Kidney tubule cell (primary cell): ENCODE results near the gene PSORS1C1.
A peak's percentile ranks its signal among the peaks of the same experiment; 100 is the strongest.

Experiments
- DNase-seq: peaks from one replicate; pipeline ENCODE4 v3.0.0-alpha.2; 2018; ENCODE audit warnings: low spot score

The PSORS1C1 gene

GRCh38 chr6:31096215-31096614, 18.4 kb upstream of the PSORS1C1 start:
- no peak for DNase-seq

GRCh38 chr6:31096656-31097055, 17.9 kb upstream of the PSORS1C1 start:
- DNase-seq, result no peak

GRCh38 chr6:31098449-31098938, 16.1 kb upstream of the PSORS1C1 start:
- no peak for DNase-seq

- no peak for DNase-seq
Observed at GRCh38 chr6:31103136-31103535, 11.5 kb upstream of the PSORS1C1 start.

- DNase-seq, result no peak
Observed at GRCh38 chr6:31107052-31107451, 7.5 kb upstream of the PSORS1C1 start.

GRCh38 chr6:31110825-31111582, 3.6 kb upstream of the PSORS1C1 start:
- no peak for DNase-seq

GRCh38 chr6:31111712-31112111, 2.9 kb upstream of the PSORS1C1 start:
- DNase-seq, result no peak

GRCh38 chr6:31112478-31112877, 2.1 kb upstream of the PSORS1C1 start, which contains the start of gene C6orf15:
Gene C6orf15 (minus strand): TSS chr6:31112575. CDS start chr6:31112555, 20 bp downstream.
- DNase-seq, result no peak

GRCh38 chr6:31113861-31114540, 599 bp upstream of the PSORS1C1 start:
- DNase-seq, result no peak

- DNase-seq, result peak; percentile 54
Observed at GRCh38 chr6:31114970-31115849, 610 bp downstream of the PSORS1C1 start.

GRCh38 chr6:31115941-31116560, 1.5 kb downstream of the PSORS1C1 start:
- DNase-seq, result no peak

GRCh38 chr6:31116661-31117385, 2.2 kb downstream of the PSORS1C1 start:
- DNase-seq, result no peak

- DNase-seq, result no peak
Observed at GRCh38 chr6:31118178-31118577, 3.6 kb downstream of the PSORS1C1 start.

GRCh38 chr6:31120151-31120915, 5.7 kb downstream of the PSORS1C1 start, which contains the start of gene CDSN:
Gene CDSN (minus strand): TSS chr6:31120446. CDS start chr6:31120419, 27 bp downstream.
- DNase-seq, result no peak

- peak; percentile 49 for DNase-seq
Observed at GRCh38 chr6:31121131-31121790, 6.7 kb downstream of the PSORS1C1 start.

- peak; percentile 95 for DNase-seq
Observed at GRCh38 chr6:31122791-31123706, 8.4 kb downstream of the PSORS1C1 start.

GRCh38 chr6:31125162-31125561, 10.6 kb downstream of the PSORS1C1 start:
- peak; percentile 90 for DNase-seq

GRCh38 chr6:31125586-31126363, 11.2 kb downstream of the PSORS1C1 start:
- DNase-seq, result peak; percentile 89
